Measurements from ENCODE around the gene CACFD1. TPM values are rescaled to one million over a fixed set of nuclear protein-coding genes. Genes with fewer than 3 reads are reported as not detected.
A peak's percentile ranks its signal among the peaks of the same experiment; 100 is the strongest.

Gene CACFD1
- polyA plus RNA-seq, 1 experiment, result 9.2 TPM

GRCh38 chr9:133426011-133426410 lies 33.8 kb upstream of the CACFD1 start:
- no peak for DNase-seq (ENCODE audit: low read depth, low spot score)
- no peak overlapping the region for H3K4me3 ChIP-seq (ENCODE audit: low read depth, low read length)
- no peak for TF ChIP-seq CTCF (IDR thresholded peaks at IDR 0.05; ENCODE audit: low read depth, low read length)
- H3K27ac ChIP-seq (ENCODE audit: low read depth, low read length), result no peak overlapping the region
- H3K27me3 ChIP-seq (ENCODE audit: control insufficient read depth, insufficient read depth, low read length), result peaks cover 30% of the 10 kb centered on the region
- ChIA-PET CTCF (no interaction called here), POLR2A (interaction anchor here (0.5 kb wide), 1 partner anchor 53 kb away, joined by 3 read pairs; the partner anchor contains the start of gene SLC2A6)
- H3K9me3 ChIP-seq (ENCODE audit: control insufficient read depth, insufficient read depth, low read length), result no peaks in the 10 kb centered on the region

DNA sequence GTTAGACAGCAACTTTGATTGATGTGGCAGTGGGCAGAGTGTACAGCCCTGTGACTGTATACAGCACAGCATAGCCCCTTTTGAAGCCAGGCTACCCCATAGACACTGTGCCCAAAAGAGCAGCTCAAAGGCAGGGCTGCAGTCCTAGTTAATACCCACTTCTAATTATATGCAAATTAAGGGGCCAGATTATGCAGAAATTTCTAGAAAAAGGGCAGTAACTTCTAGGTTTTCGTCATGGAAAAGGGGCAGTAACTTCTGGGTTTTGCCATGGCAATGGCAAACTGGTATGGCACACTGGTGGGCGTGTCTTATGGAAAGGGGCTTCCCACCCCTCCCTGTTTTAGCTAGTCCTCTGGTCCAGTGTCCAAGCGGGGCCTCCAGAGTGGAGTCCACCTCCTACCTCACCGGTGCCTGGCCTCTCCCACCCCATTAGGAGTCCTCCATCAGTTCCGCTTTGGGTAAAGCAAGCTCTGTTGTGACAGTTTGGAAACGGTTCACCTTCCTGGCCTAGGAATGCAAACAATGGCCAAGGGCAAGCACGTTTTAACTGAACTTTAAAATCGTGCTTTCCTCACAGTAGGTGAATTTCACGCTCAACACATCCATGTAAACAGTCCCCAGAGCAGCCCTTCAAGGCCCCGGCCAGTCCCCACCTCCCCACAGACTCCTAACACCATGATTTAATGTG lies 32.0 kb upstream of the CACFD1 start:
- no peak for DNase-seq (ENCODE audit: low read depth, low spot score)
- Histone ChIP-seq H3K27ac (ENCODE audit: low read depth, low read length) (no peak overlapping the region), H3K9me3 (ENCODE audit: control insufficient read depth, insufficient read depth, low read length) (no peaks in the 10 kb centered on the region), H3K27me3 (ENCODE audit: control insufficient read depth, insufficient read depth, low read length) (peaks cover 30% of the 10 kb centered on the region), H3K4me3 (ENCODE audit: low read depth, low read length) (no peak overlapping the region)
- ChIA-PET CTCF (interaction anchor here (0.7 kb wide), 1 partner anchor 18 kb away, joined by 3 read pairs; no protein-coding TSS in a partner anchor), POLR2A (interaction anchor here (1.1 kb wide), 1 partner anchor 9 kb away, joined by 3 read pairs; no protein-coding TSS in a partner anchor)
- TF ChIP-seq CTCF (IDR thresholded peaks at IDR 0.05; ENCODE audit: low read depth, low read length), result no peak

- ChIA-PET CTCF (no interaction called here), POLR2A (interaction anchor here (1.1 kb wide), 1 partner anchor 10 kb away, joined by 3 read pairs; no protein-coding TSS in a partner anchor)
- H3K9me3 ChIP-seq (ENCODE audit: control insufficient read depth, insufficient read depth, low read length), result no peaks in the 10 kb centered on the region
- no peak for DNase-seq (ENCODE audit: low read depth, low spot score)
- no peak for TF ChIP-seq CTCF (IDR thresholded peaks at IDR 0.05; ENCODE audit: low read depth, low read length)
- no peak overlapping the region for H3K4me3 ChIP-seq (ENCODE audit: low read depth, low read length)
- H3K27ac ChIP-seq (ENCODE audit: low read depth, low read length), result no peak overlapping the region
- H3K27me3 ChIP-seq (ENCODE audit: control insufficient read depth, insufficient read depth, low read length), result peaks cover 30% of the 10 kb centered on the region
Measured at GRCh38 chr9:133428617-133429101, 31.1 kb upstream of the CACFD1 start.

GRCh38 chr9:133429214-133429613 lies 30.6 kb upstream of the CACFD1 start:
- CTCF ChIA-PET, result no interaction called here
- POLR2A ChIA-PET, result no interaction called here
- Histone ChIP-seq H3K27ac (ENCODE audit: low read depth, low read length) (no peak overlapping the region), H3K4me3 (ENCODE audit: low read depth, low read length) (no peak overlapping the region), H3K9me3 (ENCODE audit: control insufficient read depth, insufficient read depth, low read length) (no peaks in the 10 kb centered on the region), H3K27me3 (ENCODE audit: control insufficient read depth, insufficient read depth, low read length) (peaks cover 30% of the 10 kb centered on the region)
- no peak for DNase-seq (ENCODE audit: low read depth, low spot score)
- TF ChIP-seq CTCF (IDR thresholded peaks at IDR 0.05; ENCODE audit: low read depth, low read length), result no peak

GRCh38 chr9:133429641-133430161 lies 30.1 kb upstream of the CACFD1 start:
- Histone ChIP-seq H3K9me3 (ENCODE audit: control insufficient read depth, insufficient read depth, low read length) (no peaks in the 10 kb centered on the region), H3K4me3 (ENCODE audit: low read depth, low read length) (no peak overlapping the region), H3K27ac (ENCODE audit: low read depth, low read length) (no peak overlapping the region), H3K27me3 (ENCODE audit: control insufficient read depth, insufficient read depth, low read length) (peaks cover 31% of the 10 kb centered on the region)
- no peak for DNase-seq (ENCODE audit: low read depth, low spot score)
- peak; percentile 40 for TF ChIP-seq CTCF (IDR thresholded peaks at IDR 0.05; ENCODE audit: low read depth, low read length)
- POLR2A ChIA-PET, result no interaction called here
- CTCF ChIA-PET, result no interaction called here
